ENCODE results near the gene NFATC2.

NFATC2 gene

DNA sequence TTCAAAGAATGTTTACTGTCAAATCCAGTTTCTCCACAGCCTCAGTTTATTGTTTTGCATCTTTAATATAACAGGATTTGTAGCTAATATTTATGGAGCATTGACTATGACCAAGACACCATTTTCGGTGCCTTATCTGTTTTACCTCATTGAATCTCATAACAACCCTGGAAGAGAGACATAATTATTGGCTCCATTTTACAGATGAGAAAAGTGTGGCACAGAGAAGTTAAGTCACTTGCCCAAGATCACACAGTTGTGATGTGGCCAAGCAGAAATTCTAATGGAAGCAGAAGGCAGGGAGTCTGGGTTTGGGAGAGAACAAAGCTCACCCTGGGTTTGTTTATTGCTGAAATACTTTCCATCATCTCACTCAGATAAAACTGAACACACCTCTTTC lies 17.5 kb upstream of the NFATC2 start:
- no peak for DNase-seq (ENCODE audit: extremely low spot score)
- TF ChIP-seq, protein P1, sequence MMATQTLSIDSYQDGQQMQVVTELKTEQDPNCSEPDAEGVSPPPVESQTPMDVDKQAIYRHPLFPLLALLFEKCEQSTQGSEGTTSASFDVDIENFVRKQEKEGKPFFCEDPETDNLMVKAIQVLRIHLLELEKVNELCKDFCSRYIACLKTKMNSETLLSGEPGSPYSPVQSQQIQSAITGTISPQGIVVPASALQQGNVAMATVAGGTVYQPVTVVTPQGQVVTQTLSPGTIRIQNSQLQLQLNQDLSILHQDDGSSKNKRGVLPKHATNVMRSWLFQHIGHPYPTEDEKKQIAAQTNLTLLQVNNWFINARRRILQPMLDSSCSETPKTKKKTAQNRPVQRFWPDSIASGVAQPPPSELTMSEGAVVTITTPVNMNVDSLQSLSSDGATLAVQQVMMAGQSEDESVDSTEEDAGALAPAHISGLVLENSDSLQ (IDR thresholded peaks at IDR 0.05) = no peak
- no peak for TF ChIP-seq CTBP1 (IDR thresholded peaks at IDR 0.05; ENCODE audit: borderline replicate concordance)
- no peak for TF ChIP-seq L3MBTL2 (conservative IDR thresholded peaks at IDR 0.05)
- no peak for TF ChIP-seq SUZ12 (IDR thresholded peaks at IDR 0.05)
- no peak for TF ChIP-seq SP1 (IDR thresholded peaks at IDR 0.05)
- TF ChIP-seq ZNF384 (IDR thresholded peaks at IDR 0.05) = no peak
- no peak for TF ChIP-seq FOXM1 (IDR thresholded peaks at IDR 0.05; ENCODE audit: borderline replicate concordance)
- no peak for TF ChIP-seq FOXA1 (IDR thresholded peaks at IDR 0.05)
- no peak for TF ChIP-seq LEF1 (IDR thresholded peaks at IDR 0.05; ENCODE audit: borderline replicate concordance)
- TF ChIP-seq ELF4 (IDR thresholded peaks at IDR 0.05) = no peak
- TF ChIP-seq NFRKB (IDR thresholded peaks at IDR 0.05) = no peak
- no peak for TF ChIP-seq HDGF (IDR thresholded peaks at IDR 0.05; ENCODE audit: borderline replicate concordance)
- CTCF ChIA-PET = no interaction called here
- POLR2A ChIA-PET = no interaction called here

- DNase-seq (ENCODE audit: extremely low spot score) = no peak
- TF ChIP-seq CTBP1 (IDR thresholded peaks at IDR 0.05; ENCODE audit: borderline replicate concordance) = no peak
- no peak for TF ChIP-seq ELF4 (IDR thresholded peaks at IDR 0.05)
- TF ChIP-seq, protein P1 (IDR thresholded peaks at IDR 0.05) = no peak
- no peak for TF ChIP-seq L3MBTL2 (conservative IDR thresholded peaks at IDR 0.05)
- no peak for TF ChIP-seq BHLHE40 (IDR thresholded peaks at IDR 0.05; ENCODE audit: borderline replicate concordance)
- no peak for TF ChIP-seq ZNF384 (IDR thresholded peaks at IDR 0.05)
- TF ChIP-seq SP1 (IDR thresholded peaks at IDR 0.05) = no peak
- TF ChIP-seq TARDBP (IDR thresholded peaks at IDR 0.05) = no peak
- POLR2A ChIA-PET = no interaction called here
- CTCF ChIA-PET = no interaction called here
These were observed 12.1 kb upstream of the NFATC2 start for GRCh38 chr20:51554538-51555165.

GRCh38 chr20:51553897-51554486 lies 11.5 kb upstream of the NFATC2 start:
- no peak for DNase-seq (ENCODE audit: extremely low spot score)
- ChIA-PET CTCF (no interaction called here), POLR2A (no interaction called here)
- no peak for TF ChIP-seq FOXK2 (IDR thresholded peaks at IDR 0.05)
- TF ChIP-seq L3MBTL2 (conservative IDR thresholded peaks at IDR 0.05) = no peak
- TF ChIP-seq, protein P1 (IDR thresholded peaks at IDR 0.05) = no peak
- TF ChIP-seq ARNT (IDR thresholded peaks at IDR 0.05) = no peak
- no peak for TF ChIP-seq TARDBP (IDR thresholded peaks at IDR 0.05)
- TF ChIP-seq FOXM1 (IDR thresholded peaks at IDR 0.05; ENCODE audit: borderline replicate concordance) = no peak
- TF ChIP-seq FOXA1 (IDR thresholded peaks at IDR 0.05) = no peak

GRCh38 chr20:51551186-51551585 lies 8.7 kb upstream of the NFATC2 start:
- no peak for DNase-seq (ENCODE audit: extremely low spot score)
- TF ChIP-seq L3MBTL2 (conservative IDR thresholded peaks at IDR 0.05) (no peak), FOXA1 (IDR thresholded peaks at IDR 0.05) (no peak), CTBP1 (IDR thresholded peaks at IDR 0.05; ENCODE audit: borderline replicate concordance) (no peak), LEF1 (IDR thresholded peaks at IDR 0.05; ENCODE audit: borderline replicate concordance) (no peak), TARDBP (IDR thresholded peaks at IDR 0.05) (no peak)
- ChIA-PET POLR2A (no interaction called here), CTCF (interaction anchor here (0.6 kb wide), 1 partner anchor 1578 kb away, joined by 3 read pairs; no protein-coding TSS in a partner anchor)

DNA sequence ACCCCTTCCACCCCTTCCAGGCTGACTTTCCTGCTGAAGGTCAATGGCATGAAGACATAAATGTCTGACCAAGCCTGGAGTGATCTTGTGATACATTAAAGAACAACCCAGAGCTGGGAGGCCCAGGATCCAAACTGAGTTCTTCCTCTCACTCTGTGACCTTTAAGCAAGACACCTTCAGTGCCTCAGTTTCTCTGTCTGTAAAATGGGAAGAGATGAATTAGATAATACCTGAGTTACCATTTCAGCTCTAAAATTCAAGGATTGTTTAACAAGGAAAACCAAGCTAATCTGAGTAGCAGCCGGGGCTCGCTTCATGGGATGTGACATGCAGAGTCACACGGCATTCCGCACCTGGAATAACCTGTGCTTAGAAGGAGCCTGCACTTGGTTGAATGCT lies 7.0 kb upstream of the NFATC2 start:
- TF ChIP-seq FOXM1 (IDR thresholded peaks at IDR 0.05; ENCODE audit: borderline replicate concordance) (no peak), FOXA1 (IDR thresholded peaks at IDR 0.05) (no peak), ELF4 (IDR thresholded peaks at IDR 0.05) (no peak), TARDBP (IDR thresholded peaks at IDR 0.05) (no peak)
- CTCF ChIA-PET = interaction anchor here (0.5 to 1.2 kb wide), 2 partner anchors 16 to 1648 kb away, joined by 3 read pairs; no protein-coding TSS in a partner anchor

DNA sequence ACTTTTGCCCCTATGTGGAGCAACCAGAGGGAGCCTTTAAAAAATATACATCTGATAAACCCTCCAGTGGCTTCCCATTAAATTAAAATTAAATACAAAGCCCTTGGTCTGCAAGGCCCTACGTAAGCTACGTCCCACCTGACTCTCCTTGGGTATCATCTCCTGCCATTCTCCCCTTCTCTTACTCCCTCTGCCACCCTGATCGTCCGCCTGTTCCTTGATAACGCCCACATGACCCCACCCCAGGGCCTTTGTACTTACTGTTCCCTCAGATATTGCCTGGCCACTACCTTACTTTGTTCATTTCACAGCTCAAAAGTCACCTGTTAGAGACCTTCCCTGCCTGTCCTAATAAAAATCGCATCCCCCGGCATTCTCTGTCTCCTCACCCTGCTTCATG lies 5.4 kb upstream of the NFATC2 start:
- no peak for DNase-seq (ENCODE audit: extremely low spot score)
- POLR2A ChIA-PET = no interaction called here
- CTCF ChIA-PET = no interaction called here
- TF ChIP-seq NFRKB (IDR thresholded peaks at IDR 0.05) (no peak), FOXK2 (IDR thresholded peaks at IDR 0.05) (no peak), LEF1 (IDR thresholded peaks at IDR 0.05; ENCODE audit: borderline replicate concordance) (no peak), TARDBP (IDR thresholded peaks at IDR 0.05) (no peak), ZNF384 (IDR thresholded peaks at IDR 0.05) (no peak), ARNT (IDR thresholded peaks at IDR 0.05) (no peak), SUZ12 (IDR thresholded peaks at IDR 0.05) (no peak), SP1 (IDR thresholded peaks at IDR 0.05) (no peak), L3MBTL2 (conservative IDR thresholded peaks at IDR 0.05) (no peak), FOXM1 (IDR thresholded peaks at IDR 0.05; ENCODE audit: borderline replicate concordance) (no peak), HDGF (IDR thresholded peaks at IDR 0.05; ENCODE audit: borderline replicate concordance) (no peak), CTBP1 (IDR thresholded peaks at IDR 0.05; ENCODE audit: borderline replicate concordance) (no peak), ELF4 (IDR thresholded peaks at IDR 0.05) (no peak), FOXA1 (IDR thresholded peaks at IDR 0.05) (no peak), BHLHE40 (IDR thresholded peaks at IDR 0.05; ENCODE audit: borderline replicate concordance) (no peak)
- TF ChIP-seq, protein P1 (IDR thresholded peaks at IDR 0.05) = no peak

More for the DNA sequence above, 7.0 kb upstream of the NFATC2 start:
- DNase-seq (ENCODE audit: extremely low spot score) = no peak
- POLR2A ChIA-PET = no interaction called here
